ENCODE measurements around the gene ZSCAN16. TPM values are rescaled to one million over a fixed set of nuclear protein-coding genes. Genes with fewer than 3 reads are reported as not detected.

The ZSCAN16 gene
- total and polyA plus RNA-seq, 2 of the 13 experiments (the other 11 are each of a cell fraction or from before 2014, with no cell fraction given): 5.7 to 12.7 TPM

DNA sequence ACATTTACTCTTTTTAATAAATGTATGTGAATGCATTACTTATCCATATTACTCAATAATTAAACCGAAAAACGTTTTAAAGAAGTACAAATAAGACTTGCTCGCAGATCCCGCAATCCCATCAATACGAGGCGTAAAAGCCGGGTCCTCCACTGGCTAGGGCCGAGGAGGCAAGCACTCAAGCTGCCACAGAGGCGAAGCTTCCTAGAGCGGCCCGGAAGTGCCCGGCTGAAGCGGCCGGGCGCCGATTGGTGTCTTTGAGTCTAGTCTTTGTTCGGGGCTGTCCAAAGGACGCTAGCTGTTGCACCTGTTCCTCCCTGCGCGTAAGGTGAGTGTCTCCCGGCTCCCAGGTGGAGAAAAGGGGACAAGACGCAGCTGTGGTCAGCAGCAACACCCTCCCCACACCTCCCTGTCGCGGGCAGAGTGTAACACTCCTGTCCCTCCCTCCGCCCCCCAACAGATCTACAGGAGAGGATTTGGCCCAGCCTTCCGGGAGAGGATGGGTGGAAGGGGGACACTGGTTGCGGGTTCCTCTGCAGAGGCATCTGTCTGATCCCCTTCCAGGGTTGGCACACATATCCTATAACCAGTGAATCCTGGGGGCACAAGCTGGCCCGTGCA lies at the start of gene ZSCAN16 (continued):
- TF ChIP-seq MEF2D (CRISPR knock-in tag; IDR thresholded peaks at IDR 0.05): peak; percentile 75; the same call in 1 of the 2 replicates
- TF ChIP-seq, protein P1, sequence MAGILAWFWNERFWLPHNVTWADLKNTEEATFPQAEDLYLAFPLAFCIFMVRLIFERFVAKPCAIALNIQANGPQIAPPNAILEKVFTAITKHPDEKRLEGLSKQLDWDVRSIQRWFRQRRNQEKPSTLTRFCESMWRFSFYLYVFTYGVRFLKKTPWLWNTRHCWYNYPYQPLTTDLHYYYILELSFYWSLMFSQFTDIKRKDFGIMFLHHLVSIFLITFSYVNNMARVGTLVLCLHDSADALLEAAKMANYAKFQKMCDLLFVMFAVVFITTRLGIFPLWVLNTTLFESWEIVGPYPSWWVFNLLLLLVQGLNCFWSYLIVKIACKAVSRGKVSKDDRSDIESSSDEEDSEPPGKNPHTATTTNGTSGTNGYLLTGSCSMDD (CRISPR knock-in tag; IDR thresholded peaks at IDR 0.05): no peak
- TF ChIP-seq ZSCAN9 (CRISPR knock-in tag; IDR thresholded peaks at IDR 0.05; ENCODE audit: borderline replicate concordance): peak; percentile 53; the same call in 1 of the 2 replicates
- no peak for TF ChIP-seq ZNF282 (IDR thresholded peaks at IDR 0.05; ENCODE audit: partially characterized antibody)
- TF ChIP-seq ZNF468 (CRISPR knock-in tag; IDR thresholded peaks at IDR 0.05): no peak
- peak; percentile 54; the same call in 1 of the 2 replicates for TF ChIP-seq EED (CRISPR knock-in tag; IDR thresholded peaks at IDR 0.05)
- TF ChIP-seq ZNF775 (CRISPR knock-in tag; IDR thresholded peaks at IDR 0.05; ENCODE audit: borderline replicate concordance): no peak
- peak; percentile 41; the same call in 1 of the 2 replicates for TF ChIP-seq FOXJ3 (CRISPR knock-in tag; IDR thresholded peaks at IDR 0.05; ENCODE audit: borderline replicate concordance)
- TF ChIP-seq, protein P2, sequence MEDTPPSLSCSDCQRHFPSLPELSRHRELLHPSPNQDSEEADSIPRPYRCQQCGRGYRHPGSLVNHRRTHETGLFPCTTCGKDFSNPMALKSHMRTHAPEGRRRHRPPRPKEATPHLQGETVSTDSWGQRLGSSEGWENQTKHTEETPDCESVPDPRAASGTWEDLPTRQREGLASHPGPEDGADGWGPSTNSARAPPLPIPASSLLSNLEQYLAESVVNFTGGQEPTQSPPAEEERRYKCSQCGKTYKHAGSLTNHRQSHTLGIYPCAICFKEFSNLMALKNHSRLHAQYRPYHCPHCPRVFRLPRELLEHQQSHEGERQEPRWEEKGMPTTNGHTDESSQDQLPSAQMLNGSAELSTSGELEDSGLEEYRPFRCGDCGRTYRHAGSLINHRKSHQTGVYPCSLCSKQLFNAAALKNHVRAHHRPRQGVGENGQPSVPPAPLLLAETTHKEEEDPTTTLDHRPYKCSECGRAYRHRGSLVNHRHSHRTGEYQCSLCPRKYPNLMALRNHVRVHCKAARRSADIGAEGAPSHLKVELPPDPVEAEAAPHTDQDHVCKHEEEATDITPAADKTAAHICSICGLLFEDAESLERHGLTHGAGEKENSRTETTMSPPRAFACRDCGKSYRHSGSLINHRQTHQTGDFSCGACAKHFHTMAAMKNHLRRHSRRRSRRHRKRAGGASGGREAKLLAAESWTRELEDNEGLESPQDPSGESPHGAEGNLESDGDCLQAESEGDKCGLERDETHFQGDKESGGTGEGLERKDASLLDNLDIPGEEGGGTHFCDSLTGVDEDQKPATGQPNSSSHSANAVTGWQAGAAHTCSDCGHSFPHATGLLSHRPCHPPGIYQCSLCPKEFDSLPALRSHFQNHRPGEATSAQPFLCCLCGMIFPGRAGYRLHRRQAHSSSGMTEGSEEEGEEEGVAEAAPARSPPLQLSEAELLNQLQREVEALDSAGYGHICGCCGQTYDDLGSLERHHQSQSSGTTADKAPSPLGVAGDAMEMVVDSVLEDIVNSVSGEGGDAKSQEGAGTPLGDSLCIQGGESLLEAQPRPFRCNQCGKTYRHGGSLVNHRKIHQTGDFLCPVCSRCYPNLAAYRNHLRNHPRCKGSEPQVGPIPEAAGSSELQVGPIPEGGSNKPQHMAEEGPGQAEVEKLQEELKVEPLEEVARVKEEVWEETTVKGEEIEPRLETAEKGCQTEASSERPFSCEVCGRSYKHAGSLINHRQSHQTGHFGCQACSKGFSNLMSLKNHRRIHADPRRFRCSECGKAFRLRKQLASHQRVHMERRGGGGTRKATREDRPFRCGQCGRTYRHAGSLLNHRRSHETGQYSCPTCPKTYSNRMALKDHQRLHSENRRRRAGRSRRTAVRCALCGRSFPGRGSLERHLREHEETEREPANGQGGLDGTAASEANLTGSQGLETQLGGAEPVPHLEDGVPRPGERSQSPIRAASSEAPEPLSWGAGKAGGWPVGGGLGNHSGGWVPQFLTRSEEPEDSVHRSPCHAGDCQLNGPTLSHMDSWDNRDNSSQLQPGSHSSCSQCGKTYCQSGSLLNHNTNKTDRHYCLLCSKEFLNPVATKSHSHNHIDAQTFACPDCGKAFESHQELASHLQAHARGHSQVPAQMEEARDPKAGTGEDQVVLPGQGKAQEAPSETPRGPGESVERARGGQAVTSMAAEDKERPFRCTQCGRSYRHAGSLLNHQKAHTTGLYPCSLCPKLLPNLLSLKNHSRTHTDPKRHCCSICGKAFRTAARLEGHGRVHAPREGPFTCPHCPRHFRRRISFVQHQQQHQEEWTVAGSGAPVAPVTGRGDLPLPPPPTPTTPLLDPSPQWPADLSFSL (CRISPR knock-in tag; IDR thresholded peaks at IDR 0.05): no peak
- TF ChIP-seq, protein P3, sequence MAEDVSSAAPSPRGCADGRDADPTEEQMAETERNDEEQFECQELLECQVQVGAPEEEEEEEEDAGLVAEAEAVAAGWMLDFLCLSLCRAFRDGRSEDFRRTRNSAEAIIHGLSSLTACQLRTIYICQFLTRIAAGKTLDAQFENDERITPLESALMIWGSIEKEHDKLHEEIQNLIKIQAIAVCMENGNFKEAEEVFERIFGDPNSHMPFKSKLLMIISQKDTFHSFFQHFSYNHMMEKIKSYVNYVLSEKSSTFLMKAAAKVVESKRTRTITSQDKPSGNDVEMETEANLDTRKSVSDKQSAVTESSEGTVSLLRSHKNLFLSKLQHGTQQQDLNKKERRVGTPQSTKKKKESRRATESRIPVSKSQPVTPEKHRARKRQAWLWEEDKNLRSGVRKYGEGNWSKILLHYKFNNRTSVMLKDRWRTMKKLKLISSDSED (CRISPR knock-in tag; IDR thresholded peaks at IDR 0.05): no peak
- TF ChIP-seq PHF20 (CRISPR knock-in tag; IDR thresholded peaks at IDR 0.05): peak; percentile 96
- TF ChIP-seq, protein P4, sequence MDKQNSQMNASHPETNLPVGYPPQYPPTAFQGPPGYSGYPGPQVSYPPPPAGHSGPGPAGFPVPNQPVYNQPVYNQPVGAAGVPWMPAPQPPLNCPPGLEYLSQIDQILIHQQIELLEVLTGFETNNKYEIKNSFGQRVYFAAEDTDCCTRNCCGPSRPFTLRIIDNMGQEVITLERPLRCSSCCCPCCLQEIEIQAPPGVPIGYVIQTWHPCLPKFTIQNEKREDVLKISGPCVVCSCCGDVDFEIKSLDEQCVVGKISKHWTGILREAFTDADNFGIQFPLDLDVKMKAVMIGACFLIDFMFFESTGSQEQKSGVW (CRISPR knock-in tag; IDR thresholded peaks at IDR 0.05; ENCODE audit: borderline replicate concordance): no peak
- no peak for TF ChIP-seq ZNF670 (CRISPR knock-in tag; IDR thresholded peaks at IDR 0.05; ENCODE audit: borderline replicate concordance)
- 0 out of 2 replicates have a peak, but pooled peaks have one; percentile 31 for TF ChIP-seq ZBTB7A (CRISPR knock-in tag; IDR thresholded peaks at IDR 0.05)
- TF ChIP-seq ZNF614 (CRISPR knock-in tag; IDR thresholded peaks at IDR 0.05; ENCODE audit: borderline replicate concordance): peak; percentile 76; the same call in 1 of the 2 replicates
- TF ChIP-seq, protein P5, sequence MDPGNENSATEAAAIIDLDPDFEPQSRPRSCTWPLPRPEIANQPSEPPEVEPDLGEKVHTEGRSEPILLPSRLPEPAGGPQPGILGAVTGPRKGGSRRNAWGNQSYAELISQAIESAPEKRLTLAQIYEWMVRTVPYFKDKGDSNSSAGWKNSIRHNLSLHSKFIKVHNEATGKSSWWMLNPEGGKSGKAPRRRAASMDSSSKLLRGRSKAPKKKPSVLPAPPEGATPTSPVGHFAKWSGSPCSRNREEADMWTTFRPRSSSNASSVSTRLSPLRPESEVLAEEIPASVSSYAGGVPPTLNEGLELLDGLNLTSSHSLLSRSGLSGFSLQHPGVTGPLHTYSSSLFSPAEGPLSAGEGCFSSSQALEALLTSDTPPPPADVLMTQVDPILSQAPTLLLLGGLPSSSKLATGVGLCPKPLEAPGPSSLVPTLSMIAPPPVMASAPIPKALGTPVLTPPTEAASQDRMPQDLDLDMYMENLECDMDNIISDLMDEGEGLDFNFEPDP (CRISPR knock-in tag; conservative IDR thresholded peaks at IDR 0.05): no peak
